Stimulated activated CD4-positive, alpha-beta T cell treated with anti-CD3 and anti-CD28 coated beads, Interleukin-4, amount 100 ng/mL, for 4 hours (primary cell): ENCODE data around the gene DENND6B.
"Not testable (repeated sequence)": the region's sequence is repeated elsewhere in the genome, so short reads cannot be mapped to it uniquely, and the experiment has no call there.

Source experiments
- DNase-seq, 2 experiments: peaks; one replicate each; pipeline ENCODE4 v3.0.0-alpha.2; 2020

Gene DENND6B, protein sequence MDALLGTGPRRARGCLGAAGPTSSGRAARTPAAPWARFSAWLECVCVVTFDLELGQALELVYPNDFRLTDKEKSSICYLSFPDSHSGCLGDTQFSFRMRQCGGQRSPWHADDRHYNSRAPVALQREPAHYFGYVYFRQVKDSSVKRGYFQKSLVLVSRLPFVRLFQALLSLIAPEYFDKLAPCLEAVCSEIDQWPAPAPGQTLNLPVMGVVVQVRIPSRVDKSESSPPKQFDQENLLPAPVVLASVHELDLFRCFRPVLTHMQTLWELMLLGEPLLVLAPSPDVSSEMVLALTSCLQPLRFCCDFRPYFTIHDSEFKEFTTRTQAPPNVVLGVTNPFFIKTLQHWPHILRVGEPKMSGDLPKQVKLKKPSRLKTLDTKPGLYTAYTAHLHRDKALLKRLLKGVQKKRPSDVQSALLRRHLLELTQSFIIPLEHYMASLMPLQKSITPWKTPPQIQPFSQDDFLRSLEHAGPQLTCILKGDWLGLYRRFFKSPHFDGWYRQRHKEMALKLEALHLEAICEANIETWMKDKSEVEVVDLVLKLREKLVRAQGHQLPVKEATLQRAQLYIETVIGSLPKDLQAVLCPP

DNA sequence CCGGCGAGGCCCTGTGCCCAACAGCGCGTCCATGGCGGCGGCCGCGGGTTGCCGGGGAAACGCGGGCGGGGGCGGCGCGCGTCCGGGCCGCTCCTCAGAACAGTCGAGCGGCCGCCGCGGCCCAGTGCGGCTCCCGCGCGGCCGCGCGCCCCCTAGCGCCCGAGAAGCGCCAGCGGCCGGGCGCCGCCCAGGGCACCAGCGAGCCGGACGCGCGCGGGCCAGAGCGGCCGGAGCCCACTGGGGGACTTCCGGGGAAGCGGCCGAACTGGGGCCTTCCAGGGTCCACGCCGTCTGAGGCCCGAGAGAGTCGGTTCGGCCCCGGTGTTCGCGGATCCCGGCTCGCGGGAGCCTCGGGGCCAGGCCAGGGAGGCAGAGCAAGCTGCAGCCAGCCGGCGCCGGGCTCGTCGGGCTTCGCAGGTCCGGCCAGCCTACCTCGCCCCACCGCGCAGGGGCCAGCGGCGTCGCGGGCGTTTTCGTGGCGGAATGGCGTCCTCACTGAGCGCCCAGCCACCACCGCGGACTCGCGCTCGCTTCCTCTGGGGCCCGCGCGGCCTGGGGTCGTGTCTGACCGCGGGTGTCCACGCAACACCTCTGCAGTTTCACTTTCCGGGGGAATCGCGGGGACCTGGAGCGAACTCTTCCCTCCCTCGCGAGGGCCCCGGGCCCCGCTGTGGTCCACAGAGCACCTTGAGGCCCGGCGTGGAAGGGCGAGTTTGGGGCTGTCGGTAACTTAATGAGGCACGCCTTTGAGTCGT, at the start of gene DENND6B:
Gene DENND6B (minus strand): TSS at position 57 of the 755 bp plus-strand sequence. CDS start 24 bp downstream, at position 33.
- DNase-seq = peak; percentile 44 to 72

DNA sequence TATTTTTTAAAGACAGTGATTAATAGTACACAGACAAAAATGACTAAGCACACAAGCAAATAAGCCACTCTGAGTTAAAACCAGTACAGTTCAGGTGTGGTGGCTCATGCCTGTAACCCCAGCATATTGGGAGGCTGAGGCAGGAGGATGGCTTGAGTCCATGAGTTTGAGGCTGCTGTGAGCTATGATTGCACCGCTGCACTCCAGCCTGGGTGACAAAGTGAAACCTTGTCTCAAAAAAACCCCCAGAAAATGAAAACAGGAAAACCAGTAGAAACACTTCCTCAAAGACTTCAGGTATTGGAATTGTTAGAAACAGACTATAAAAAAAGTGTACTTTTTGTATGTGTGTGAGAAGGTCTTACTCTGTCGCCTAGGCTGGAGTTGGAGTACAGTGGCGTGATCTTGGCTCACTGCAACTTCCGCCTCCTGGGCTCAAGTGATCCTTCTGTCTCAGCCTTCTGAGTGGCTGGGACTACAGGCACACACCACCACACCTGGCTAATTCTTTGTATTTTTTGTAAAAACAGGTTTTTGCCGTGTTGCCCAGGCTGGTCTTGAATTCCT, 49.4 kb upstream of the DENND6B start:
- no peak for DNase-seq

DNA sequence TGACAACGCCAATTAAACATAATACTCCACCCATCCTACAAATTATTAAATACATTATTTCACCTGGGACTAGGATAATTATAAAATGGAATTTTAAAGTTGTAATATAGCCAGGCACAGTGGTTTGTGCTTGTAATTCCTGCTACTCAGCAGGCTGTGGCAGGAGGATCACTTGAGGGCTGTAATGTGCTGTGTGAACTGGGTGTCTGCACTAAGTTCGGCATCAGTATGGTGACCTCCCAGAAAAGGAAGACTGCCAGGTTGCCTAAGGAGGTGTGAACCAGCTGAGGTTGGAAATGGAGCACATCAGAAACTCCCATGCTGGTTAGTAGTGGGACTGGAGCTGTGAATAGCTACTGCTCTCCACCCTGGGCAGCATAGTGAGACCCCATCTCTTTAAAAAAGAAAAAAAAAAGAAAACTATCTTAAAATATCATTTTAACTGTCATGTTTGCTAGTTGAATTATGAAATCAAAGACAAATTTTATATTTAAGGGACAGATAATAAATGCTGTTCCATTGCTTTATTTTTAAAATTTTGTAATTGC, 44.4 kb upstream of the DENND6B start:
- no peak for DNase-seq

DNA sequence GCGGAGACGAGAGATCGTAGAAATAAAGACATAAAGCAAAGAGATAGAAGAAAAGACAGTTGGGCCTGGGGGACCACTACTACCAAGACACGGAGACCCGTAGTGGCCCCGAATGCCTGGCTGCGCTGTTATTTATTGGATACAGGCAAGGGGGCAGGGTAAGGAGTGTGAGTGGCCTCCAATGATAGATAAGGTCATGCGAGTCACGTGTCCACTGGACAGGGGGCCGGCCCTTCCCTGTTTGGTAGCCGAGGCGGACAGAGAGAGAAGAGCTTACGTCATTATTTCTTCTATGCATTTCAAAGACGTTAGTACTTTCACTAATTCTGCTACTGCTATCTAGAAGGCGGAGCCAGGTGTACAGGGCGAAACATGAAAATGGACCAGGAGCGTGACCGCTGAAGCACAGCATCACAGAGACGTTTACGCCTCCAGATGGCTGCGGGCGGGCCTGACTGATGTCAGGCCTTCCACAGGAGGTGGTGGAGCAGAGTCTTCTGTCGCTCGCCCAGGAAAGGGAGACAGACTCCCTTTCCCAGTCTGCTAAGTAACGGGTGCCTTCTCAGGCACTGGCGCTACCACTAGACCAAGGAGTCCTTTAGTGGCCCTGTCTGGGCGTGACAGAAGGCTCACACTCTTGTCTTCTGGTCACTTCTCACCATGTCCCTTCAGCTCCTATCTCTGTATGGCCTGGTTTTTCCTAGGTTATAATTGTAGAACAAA, 41.1 kb upstream of the DENND6B start:
- DNase-seq = no peak

DNA sequence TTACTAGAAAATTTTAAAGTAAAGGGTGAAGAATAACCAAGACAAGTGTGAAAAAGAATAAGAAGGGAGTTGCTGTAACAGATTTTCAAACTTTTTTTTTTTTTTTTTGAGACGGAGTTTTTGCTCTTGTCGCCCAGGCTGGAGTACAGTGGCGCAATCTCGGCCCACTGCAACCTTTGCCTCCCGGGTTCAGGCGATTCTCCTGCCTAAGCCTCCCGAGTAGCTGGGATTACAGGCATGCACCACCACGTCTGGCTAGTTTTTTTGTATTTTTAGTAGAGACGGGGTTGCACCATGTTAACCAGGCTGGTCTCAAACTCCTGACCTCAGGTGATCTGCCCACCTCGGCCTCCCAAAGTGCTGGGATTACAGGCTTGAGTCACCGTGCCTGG, 37.0 kb upstream of the DENND6B start:
- DNase-seq = not testable (repeated sequence)

DNA sequence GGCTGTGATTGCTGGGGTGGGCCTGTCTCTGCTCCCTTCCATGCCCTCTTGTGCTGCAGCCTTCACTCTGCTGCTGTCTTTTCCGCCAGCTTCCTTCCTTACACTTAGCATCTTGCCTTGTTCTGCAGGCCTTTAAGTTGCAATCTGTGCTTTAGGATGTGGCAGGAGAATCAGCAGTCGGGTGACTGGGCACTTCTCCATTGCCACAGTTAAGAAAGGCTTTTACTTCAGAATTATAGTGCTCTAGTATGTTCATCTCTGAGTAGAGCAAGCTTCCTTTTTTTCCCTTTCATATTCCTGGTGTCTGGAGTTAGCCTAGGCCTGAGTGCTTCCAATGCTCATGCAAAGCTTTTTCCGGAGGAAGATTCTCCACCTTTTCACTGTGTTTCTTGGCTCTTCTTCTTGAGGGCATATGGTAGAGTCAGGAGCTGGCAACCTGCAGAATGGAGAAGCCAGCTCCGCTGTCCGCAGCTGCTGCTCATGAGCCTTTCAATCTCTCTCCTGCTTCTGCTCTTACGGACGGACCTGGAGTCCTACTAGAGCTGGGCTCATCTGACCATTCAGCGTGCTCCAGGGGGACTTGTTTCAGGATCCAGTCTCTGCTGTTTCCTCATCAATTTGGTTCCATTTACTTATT, 36.5 kb upstream of the DENND6B start:
- DNase-seq = no peak

DNA sequence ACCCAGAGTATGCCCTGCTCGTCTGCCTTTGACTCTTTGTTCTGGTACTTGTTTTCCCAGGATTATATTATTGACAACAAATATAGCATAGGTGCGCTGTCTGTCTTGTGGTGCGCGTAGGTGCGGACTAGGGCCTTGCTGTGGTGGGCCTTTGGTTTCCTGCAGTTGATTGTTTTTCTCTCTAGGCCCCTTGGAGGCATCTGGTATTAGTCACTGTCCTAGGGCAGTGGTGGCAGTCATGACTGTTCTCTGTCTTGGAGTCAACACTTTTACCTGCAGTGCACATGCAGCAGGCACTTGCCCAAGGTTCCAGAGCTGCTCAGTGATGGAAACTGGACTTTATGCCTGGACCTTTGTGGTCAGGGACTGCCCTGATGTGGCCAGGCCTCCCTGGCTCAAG, 34.9 kb upstream of the DENND6B start:
- no peak for DNase-seq

DNA sequence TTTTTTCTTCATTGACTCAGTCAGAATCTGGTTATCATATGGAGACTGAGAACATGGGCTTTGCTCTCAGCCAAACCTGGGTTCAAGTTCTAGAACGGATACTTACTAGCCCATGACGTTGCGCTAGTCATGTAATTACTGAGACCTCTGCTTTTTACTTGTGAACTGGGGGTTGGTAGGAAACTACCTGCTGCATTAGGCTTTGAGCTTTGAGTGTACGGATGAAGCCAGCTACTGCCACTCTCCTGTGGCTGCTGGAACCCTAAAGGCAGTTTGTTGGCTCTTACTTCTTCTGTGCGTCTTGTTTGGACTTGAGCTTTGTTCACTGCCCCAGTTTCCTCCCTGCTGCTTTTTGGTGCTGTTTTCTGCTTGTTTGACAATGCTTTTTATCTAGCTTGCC, 34.4 kb upstream of the DENND6B start:
- DNase-seq = no peak

DNA sequence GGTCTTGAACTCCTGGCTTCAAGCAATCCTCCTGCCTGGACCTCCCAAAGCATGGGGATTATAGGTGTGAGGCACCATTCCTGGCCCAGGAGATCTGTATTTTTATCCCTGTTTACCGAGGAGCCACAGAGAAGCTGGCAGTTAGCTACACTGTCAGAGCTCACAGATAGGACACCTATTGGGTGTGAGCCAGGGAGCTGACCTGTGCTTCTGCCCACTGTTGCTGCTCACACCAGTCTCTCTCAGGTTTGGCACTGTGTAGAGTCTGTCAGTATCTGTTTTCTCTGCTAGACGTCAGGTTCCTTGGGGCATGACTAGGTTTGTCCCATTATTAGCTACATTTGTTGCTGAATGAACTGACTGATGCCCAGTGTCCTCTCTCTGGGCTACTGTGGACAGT, 33.8 kb upstream of the DENND6B start:
- no peak for DNase-seq

DNA sequence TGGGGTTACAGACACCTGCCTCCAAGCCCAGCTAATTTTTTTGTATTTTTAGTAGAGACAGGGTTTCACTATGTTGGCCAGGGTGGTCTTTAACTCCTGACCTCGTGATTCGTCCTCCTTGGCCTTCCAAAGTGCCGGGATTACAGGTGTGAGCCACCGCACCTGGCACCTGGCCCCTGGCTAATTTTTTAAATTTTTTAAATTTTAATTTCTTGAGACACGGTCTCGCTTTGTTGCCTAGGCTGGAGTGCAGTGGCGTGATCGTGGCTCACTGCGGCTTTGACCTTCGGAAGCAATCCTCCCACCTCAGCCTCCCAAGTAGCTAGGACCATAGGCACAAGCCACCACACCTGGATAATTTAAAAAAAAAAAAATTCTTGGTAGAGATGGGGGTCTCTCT, 30.9 kb upstream of the DENND6B start:
- no peak for DNase-seq

DNA sequence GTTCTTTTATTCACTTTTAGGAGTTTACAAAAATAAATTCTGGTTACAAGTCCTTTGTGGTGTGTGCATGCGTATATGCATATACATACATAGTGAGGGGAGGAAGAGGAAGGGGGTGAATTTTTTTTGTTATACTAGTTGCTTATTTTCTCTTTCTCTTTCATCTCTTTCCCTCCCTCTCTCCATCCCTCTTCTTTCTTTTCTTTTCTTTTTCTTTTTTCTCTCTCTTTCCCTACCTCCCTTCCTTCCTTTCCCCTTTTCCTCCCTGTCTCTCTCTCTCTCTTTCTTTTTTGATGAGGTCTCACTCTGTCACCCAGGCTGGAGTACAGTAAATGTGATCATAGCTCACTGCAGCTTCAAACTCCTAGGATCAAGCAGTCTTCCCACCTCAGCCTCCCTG, 30.4 kb upstream of the DENND6B start:
- no peak for DNase-seq

DNA sequence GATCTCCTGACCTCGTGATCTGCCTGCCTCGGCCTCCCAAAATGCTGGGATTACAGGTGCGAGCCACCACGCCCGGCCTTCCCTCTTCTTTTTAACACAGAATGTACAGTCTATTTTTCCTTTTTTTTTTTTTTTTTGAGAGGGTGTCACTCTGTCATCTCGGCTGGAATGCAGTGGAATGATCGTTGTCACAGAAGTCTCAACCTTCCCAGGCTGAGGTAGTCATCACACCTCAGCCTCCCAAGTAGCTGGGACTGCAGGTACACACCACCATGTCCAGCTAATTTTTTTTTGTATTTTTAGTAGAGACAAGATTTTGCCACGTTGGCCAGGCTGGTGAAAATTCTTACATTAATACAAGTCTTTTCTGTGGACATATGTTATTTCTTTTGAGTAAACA, 29.4 kb upstream of the DENND6B start:
- no peak for DNase-seq

DNA sequence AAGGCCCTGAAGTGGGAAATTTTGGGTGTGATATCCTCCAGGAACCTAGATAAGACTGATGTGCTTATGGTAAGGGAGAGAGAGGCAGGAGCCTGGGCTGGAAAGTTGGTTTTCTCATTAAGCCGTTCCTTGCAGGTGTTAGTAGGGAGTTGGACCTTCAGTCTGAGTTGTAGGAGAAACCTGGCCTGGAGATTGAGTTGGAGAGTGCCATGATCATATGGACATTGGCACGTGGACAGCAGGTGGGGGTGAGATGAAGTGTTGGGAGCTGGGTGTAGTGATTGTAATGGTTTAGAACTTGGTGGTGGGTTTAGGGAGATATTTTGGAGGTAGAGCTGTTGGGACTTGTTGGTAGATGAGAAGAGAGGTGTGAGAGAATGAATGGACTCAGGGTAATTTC, 21.2 kb upstream of the DENND6B start:
- no peak for DNase-seq

DNA sequence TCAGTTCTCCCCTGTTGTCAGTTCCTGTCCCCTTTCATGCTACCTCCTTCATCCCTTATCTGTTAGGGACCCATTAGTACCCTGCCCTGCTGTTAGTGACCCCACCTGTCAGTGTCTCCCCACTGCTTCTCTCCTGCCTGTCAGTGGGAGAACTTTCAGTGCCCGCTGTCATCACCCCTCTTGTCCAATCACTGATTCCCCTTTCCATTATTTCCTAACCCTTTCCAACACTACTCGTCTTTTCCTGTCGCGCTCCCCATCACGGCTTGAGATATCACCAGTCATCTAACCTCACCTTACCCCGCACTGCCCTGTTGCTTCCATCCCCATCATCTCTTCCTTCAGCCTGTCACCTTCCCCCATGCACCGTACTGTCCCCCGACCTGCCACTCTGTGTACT, 20.3 kb upstream of the DENND6B start:
- DNase-seq = no peak

DNA sequence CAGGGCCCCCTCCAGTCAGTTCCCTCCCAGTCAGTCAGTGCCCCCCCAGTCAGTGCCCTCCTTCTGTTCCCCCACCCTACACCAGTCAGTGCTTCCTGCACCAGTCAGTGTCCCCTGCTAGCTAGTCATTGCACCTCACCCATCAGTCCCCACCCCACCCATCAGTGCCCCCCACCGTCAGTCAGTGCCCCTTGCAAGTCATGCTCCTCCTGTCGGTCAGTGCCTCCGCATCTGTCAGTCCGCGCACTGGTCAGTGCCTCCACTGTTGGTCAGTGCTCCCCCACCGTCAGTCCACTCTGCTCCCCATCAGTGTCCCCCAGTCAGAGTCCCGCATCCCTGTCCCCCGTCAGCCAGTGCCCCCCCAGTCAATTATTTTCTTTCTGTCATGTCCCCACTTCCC, 19.7 kb upstream of the DENND6B start:
- DNase-seq = no peak

DNA sequence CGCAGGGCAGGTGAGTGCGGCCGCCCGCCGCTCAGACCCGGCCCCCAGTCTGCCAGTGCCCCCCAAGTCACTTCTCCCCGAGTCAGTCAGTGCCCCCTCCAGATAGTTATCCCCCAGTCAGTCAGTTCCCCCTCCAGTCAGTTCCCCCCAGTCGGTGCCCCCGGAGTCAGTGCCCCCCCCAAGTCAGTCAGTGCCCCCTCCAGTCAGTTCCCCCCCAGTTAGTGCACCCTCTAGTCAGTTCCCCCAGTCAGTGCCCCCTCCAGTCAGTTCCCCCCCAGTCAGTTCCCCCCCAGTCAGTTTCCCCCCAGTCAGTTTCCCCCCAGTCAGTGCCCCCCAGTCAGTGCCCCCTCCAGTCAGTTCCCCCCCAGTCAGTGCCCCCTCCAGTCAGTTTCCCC, 16.7 kb upstream of the DENND6B start:
- no peak for DNase-seq

DNA sequence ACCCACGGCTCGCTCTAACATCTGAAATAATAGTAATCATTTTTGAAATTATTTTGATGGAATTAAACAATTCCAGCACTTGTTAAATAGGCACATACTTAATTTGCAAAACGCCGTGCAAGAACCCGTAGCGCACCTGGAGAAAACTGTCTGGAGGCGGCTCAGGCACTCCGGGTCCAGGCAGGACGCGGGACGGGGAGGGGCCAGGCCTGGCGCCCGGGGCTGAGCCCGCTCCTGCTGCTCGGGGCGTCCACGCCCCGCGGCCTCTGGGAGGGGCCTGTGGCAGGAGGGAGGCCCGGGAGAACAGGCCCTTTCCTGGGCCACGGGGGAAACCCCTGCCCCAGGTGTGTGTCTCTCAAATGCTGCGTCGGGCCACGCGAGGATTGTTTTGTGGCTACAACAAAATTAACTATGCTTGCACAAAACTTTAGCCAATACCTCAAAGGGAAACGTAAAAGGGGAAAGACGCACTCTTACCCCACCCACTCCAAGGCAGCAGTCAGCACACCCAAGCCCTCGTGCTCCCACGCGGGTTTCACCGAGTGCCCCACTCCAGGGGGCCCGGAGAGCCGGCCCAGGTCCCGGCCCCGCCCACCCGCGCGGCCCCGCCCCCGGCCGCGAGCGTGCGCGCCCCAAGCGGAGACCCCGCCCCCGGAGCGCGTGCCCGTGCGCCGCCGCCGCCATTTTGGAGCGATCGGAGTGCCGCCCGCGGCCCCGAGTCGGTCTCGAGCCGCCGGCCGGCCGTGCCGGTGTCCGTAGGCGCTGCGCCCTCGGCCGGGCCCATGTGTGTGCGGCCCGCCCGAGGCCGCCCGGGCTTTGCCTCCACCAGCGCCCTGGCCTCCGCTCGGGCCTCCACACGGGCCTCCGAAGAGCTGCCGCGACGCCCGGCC, 16.1 kb upstream of the DENND6B start, which contains the start of gene PPP6R2:
Gene PPP6R2 (plus strand): TSS at position 677 of the 890 bp plus-strand sequence. CDS start 50,582 bp downstream, outside the sequence.
- peak; percentile 90 to 94 for DNase-seq

DNA sequence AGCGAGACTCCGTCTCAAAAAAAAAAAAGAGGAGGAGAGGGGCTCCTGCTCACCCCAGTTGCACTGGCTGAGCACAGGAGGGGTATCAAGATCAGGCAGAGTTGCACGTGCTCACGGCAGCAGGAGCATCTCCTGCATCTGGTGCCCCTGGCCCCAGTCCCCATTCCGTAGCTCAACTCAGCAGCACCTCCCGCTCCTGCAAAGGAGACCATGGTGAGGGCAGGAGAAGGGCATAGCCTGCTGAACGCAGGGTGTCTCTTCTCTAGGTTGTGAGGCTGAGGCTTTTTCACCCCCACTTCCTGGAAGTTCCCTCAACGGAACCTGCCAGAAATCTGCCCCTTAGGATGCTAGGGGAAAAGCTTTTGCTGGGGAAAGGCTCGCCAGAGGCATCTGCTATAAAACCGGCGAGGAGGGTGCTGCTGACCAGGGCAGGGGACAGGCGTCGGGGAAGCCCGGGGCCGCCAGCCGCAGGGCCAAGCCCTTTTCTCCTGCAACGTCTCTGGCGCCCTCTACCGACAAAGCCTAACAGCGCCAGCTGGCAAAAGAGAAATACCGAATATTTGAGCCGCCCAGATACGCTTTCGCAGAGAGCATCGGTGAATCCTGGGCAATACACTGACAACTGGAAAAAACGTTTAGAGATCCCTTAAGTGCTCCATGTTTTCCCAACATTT, 15.3 kb upstream of the DENND6B start:
- peak; percentile 81 to 85 for DNase-seq

DNA sequence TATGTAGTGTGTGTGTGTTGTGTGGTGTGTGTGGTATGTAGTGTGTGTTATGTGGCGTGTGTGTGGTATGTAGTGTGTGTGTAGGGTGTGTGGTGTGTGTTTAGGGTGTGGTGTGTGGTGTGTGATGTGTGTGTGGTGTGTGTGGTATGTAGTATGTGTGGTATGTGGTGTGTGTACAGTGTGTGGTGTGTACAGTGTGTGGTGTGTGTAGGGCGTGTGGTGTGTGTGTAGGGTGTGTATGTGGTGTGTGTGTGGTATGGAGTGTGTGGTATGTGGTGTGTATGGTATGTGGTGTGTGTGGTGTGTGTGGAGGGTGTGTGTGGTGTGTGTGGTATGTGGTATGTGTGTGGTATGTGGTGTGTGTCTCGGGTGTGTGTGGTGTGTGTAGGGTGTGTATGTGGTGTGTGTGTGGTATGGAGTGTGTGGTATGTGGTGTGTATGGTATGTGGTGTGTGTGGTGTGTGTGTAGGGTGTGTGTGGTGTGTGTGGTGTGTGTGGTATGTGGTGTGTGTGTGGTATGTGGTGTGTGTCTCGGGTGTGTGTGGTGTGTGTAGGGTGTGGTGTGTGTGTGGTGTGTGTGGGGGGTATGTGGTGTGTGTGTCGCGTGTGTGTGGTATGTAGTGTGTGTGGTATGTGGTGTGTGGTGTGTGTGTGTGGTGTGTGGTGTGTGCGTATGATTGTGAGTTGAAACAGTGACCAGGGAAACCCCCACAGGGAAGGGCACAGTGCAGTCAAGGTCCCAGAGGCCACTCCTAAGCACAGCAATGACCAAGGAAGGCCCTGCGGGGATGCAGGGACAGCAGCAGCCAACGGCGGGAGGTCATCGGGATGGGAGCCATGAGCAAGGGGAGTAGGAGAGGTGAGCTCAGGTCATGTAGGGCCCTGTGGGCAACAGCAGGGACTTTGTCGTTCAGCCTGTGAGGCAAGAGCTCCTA, 13.4 kb upstream of the DENND6B start:
- DNase-seq = no peak
